A673 (cell line): ENCODE measurements around the gene TTC14. TPM values are rescaled to one million over a fixed set of nuclear protein-coding genes. Genes with fewer than 3 reads are reported as not detected.

Experiments used
- BruUV-seq: library from RNA; stranded (reverse); fragments of 400-500 nt; replicated peaks from 2 replicates; lab custom pipeline; 2021; lab: Mats Ljungman, UMichigan
- CTCF ChIA-PET: fragments of 300-600 bp; sonication (Branson Sonifier 250); formaldehyde crosslinking; loops from one replicate; lab custom pipeline; 2022; ENCODE audit warnings: antibody characterized with exemption; lab: Charles Lee
- POLR2A ChIA-PET: fragments of 300-600 bp; sonication (Branson Sonifier 250); formaldehyde crosslinking; loops from one replicate; lab custom pipeline; 2022; ENCODE audit warnings: antibody characterized with exemption; ENCODE audit not compliant: low non-redundant PET; lab: Charles Lee
- DNase-seq: peaks from one replicate; pipeline ENCODE4 v3.0.0-alpha.2; 2015; ENCODE audit warnings: low spot score
- H3K27ac ChIP-seq: fragments of 200-600 bp; sonication (generic); 2 replicates; pipeline ENCODE4 v1.5.1; 2016; ENCODE audit warnings: mixed run types, low read depth, mild to moderate bottlenecking, mixed read lengths, antibody characterized with exemption, low read length; ENCODE audit not compliant: poor library complexity, severe bottlenecking
- H3K27me3 ChIP-seq: fragments of 200-600 bp; sonication (generic); replicated peaks from 2 replicates; pipeline ENCODE4 v1.6.1; 2017; ENCODE audit warnings: mixed run types, low read depth, mild to moderate bottlenecking, mixed read lengths, antibody characterized with exemption, low read length; ENCODE audit not compliant: insufficient read depth, poor library complexity
- H3K36me3 ChIP-seq: fragments of 200-600 bp; sonication (generic); 2 replicates; pipeline ENCODE4 v1.6.1; 2016; ENCODE audit warnings: mixed run types, mild to moderate bottlenecking, mixed read lengths, antibody characterized with exemption, low read length; ENCODE audit not compliant: insufficient read depth, poor library complexity, severe bottlenecking
- H3K4me1 ChIP-seq: fragments of 200-600 bp; sonication (generic); 2 replicates; pipeline ENCODE4 v1.6.1; 2017; ENCODE audit warnings: mixed run types, mild to moderate bottlenecking, mixed read lengths, antibody characterized with exemption, low read length; ENCODE audit not compliant: insufficient read depth, poor library complexity, severe bottlenecking
- H3K4me3 ChIP-seq: fragments of 200-600 bp; sonication (generic); 2 replicates; pipeline ENCODE4 v1.5.1; 2016; ENCODE audit warnings: low read depth, mixed run types, mild to moderate bottlenecking, mixed read lengths, low read length; ENCODE audit not compliant: poor library complexity, severe bottlenecking
- H3K9me3 ChIP-seq: fragments of 200-600 bp; sonication (generic); 2 replicates; pipeline ENCODE4 v1.6.1; 2016; ENCODE audit warnings: mixed run types, low read depth, mild to moderate bottlenecking, mixed read lengths, antibody characterized with exemption, low read length; ENCODE audit not compliant: poor library complexity, severe bottlenecking
- CTCF ChIP-seq: fragments of 300-800, 200-600 bp; sonication (generic); conservative IDR thresholded peaks from 2 replicates; pipeline ENCODE4 v1.5.1; 2017; ENCODE audit warnings: low read depth, mild to moderate bottlenecking, antibody characterized with exemption, low read length, moderate library complexity, mixed read lengths
- EZH2 ChIP-seq: fragments of 200-600 bp; sonication (generic); IDR thresholded peaks from 2 replicates; pipeline ENCODE4 v1.6.1; 2017; ENCODE audit warnings: borderline replicate concordance, low read depth, mild to moderate bottlenecking, mixed read lengths, antibody characterized with exemption, low read length; ENCODE audit not compliant: poor library complexity, severe bottlenecking
- intact Hi-C: fragments of 100-400 bp; cut with micrococcal nuclease; formaldehyde crosslinking; loops from one replicate; pipeline ENCODE4 v1.10.0; 2022; ENCODE audit not compliant: unreplicated experiment
- total RNA-seq: library from RNA; stranded (reverse); gene quantifications from 2 replicates; pipeline ENCODE4 v1.2.3, GENCODE V29; 2021

The TTC14 gene
- total RNA-seq, 1 experiment from 2014 or later = 30.0 TPM

GRCh38 chr3:180626844-180627243 lies 24.9 kb downstream of the TTC14 start:
- DNase-seq = no peak
- no peaks in the 10 kb centered on the region for H3K9me3 ChIP-seq
- ChIA-PET CTCF (no interaction called here), POLR2A (no interaction called here)
- H3K27me3 ChIP-seq = peaks cover 5% of the 10 kb centered on the region
- no TSS peak for BruUV-seq
- intact Hi-C loops = no loop called here
- no peaks in the 10 kb centered on the region for H3K4me1 ChIP-seq
- no peak overlapping the region for H3K4me3 ChIP-seq
- TF ChIP-seq CTCF (no peak), EZH2 (no peak)
- H3K36me3 ChIP-seq = no peaks in the 10 kb centered on the region
- H3K27ac ChIP-seq = no peak overlapping the region

DNA sequence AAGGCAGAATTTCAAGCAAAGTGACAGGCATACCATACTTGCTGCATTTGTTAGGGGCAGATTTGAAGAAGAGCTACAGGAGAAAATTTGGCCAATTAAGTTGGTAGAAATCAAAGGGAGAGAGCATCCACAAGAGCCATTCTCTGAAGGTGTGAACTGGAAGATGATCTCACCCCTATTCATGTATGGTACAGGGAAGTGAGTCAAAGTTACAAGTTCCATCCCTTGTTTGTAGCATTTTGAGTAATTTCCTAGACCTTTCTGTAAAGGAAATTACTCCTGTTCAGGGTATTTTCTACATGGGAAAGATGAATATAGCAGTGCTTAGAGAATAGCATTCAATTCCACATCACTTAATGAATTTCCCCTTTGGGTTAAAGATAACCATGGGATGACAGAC lies 28.4 kb downstream of the TTC14 start:
- no peak for TF ChIP-seq CTCF
- no peak for TF ChIP-seq EZH2
- Histone ChIP-seq H3K4me1 (no peaks in the 10 kb centered on the region), H3K9me3 (no peaks in the 10 kb centered on the region), H3K4me3 (no peak overlapping the region), H3K27me3 (peaks cover 20% of the 10 kb centered on the region), H3K36me3 (no peaks in the 10 kb centered on the region), H3K27ac (no peak overlapping the region)
- ChIA-PET CTCF (no interaction called here), POLR2A (no interaction called here)
- BruUV-seq = no TSS peak
- DNase-seq = no peak
- intact Hi-C loops = no loop called here

DNA sequence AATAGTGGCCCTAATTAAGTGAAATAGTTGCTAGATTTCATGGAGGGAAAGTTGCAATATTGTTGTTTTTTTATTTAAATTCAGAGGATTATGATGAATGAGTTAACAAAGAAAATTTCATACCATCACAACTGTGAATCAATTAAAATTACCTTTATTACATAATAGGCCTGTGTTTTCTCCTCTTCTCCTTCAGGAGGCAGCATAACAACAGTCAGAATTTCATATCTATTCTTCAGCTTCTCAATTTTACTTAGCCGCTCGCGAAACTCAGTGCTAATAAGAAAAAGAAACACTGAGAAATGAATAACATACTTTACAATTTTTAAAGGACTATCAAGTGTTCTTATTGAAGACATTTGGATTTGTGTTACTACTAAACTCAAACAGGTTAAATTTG lies 29.4 kb downstream of the TTC14 start:
- peak; percentile 4 for DNase-seq

More for the DNA sequence above, 29.4 kb downstream of the TTC14 start:
- ChIA-PET CTCF (interaction anchor here (0.5 kb wide), 1 partner anchor 308 kb away, joined by 6 read pairs; no protein-coding TSS in a partner anchor), POLR2A (no interaction called here)
- TF ChIP-seq CTCF = peak; percentile 47
- no peak for TF ChIP-seq EZH2
- Histone ChIP-seq H3K36me3 (no peaks in the 10 kb centered on the region), H3K9me3 (no peaks in the 10 kb centered on the region), H3K4me3 (no peak overlapping the region), H3K27ac (no peak overlapping the region), H3K27me3 (peaks cover 20% of the 10 kb centered on the region), H3K4me1 (no peaks in the 10 kb centered on the region)
- no TSS peak for BruUV-seq
- intact Hi-C loops = no loop called here
